CD14-positive monocyte (primary cell): ENCODE data around the gene VASN. TPM values are rescaled to one million over a fixed set of nuclear protein-coding genes. Genes with fewer than 3 reads are reported as not detected.
"Not testable (repeated sequence)": the region's sequence is repeated elsewhere in the genome, so short reads cannot be mapped to it uniquely, and the experiment has no call there.

Source experiments
- DNase-seq, 3 donors: peaks; one replicate each; pipeline ENCODE4 v3.0.0-alpha.2; 2011 to 2022
- H2AFZ ChIP-seq: 2 replicates; pipeline ENCODE4 v1.6.0; 2012; ENCODE audit warnings: mild to moderate bottlenecking, low read depth, low read length, inconsistent platforms; ENCODE audit not compliant: insufficient read depth, poor library complexity, severe bottlenecking
- H3K27ac ChIP-seq, 2 donors: 1 replicate in 1 of 2; 2 replicates in 1 of 2; pipeline ENCODE4 v1.5.1; 2012 to 2013; ENCODE audit warnings: low read length in 2 of 2, control low read depth in 1 of 2, inconsistent platforms in 1 of 2, low read depth in 1 of 2, mild to moderate bottlenecking in 1 of 2
- H3K27me3 ChIP-seq, 2 donors: one replicate each; pipeline versions ENCODE4 v1.6.0 to v1.6.1; 2011 to 2013; ENCODE audit warnings: low read length in 2 of 2; ENCODE audit not compliant: control insufficient read depth in 2 of 2, insufficient read depth in 2 of 2
- H3K36me3 ChIP-seq, 2 donors: replicated peaks in 1 of 2; 1 replicate in 1 of 2; 2 replicates in 1 of 2; pipeline versions ENCODE4 v1.5.1 to v1.6.1; 2012 to 2013; ENCODE audit warnings: low read length in 2 of 2, control low read depth in 1 of 2, inconsistent platforms in 1 of 2, mild to moderate bottlenecking in 1 of 2; ENCODE audit not compliant: insufficient read depth in 2 of 2, control insufficient read depth in 1 of 2
- H3K4me1 ChIP-seq, 2 donors: 1 replicate in 1 of 2; 2 replicates in 1 of 2; pipeline versions ENCODE4 v1.5.1 to v1.6.1; 2012 to 2013; ENCODE audit warnings: low read length in 2 of 2, control low read depth in 1 of 2, inconsistent platforms in 1 of 2, mild to moderate bottlenecking in 1 of 2, moderate library complexity in 1 of 2; ENCODE audit not compliant: insufficient read depth in 2 of 2, control insufficient read depth in 1 of 2
- H3K4me2 ChIP-seq: replicated peaks from 2 replicates; pipeline ENCODE3; 2012; ENCODE audit warnings: low read length, moderate library complexity, mild to moderate bottlenecking; ENCODE audit not compliant: poor library complexity, severe bottlenecking; ENCODE audit errors: extremely low read depth
- H3K4me3 ChIP-seq, 3 experiments: fragments of 200-600 bp in 1 of 3; sonication (generic) in 1 of 3; replicated peaks in 1 of 3; 1 replicate in 2 of 3; 2 replicates in 1 of 3; pipeline ENCODE4 v1.5.1; 2011 to 2013; ENCODE audit warnings: low read length in 3 of 3, mild to moderate bottlenecking in 3 of 3, control low read depth in 2 of 3, low read depth in 2 of 3, inconsistent platforms in 1 of 3, moderate library complexity in 1 of 3
- H3K79me2 ChIP-seq: 2 replicates; pipeline ENCODE4 v1.6.0; 2012; ENCODE audit warnings: mild to moderate bottlenecking, control low read depth, inconsistent platforms, low read length, moderate library complexity; ENCODE audit not compliant: insufficient read depth
- H3K9ac ChIP-seq: 2 replicates; pipeline ENCODE4 v1.6.0; 2017; ENCODE audit warnings: low read length, mild to moderate bottlenecking; ENCODE audit not compliant: insufficient read depth, poor library complexity, severe bottlenecking
- H3K9me3 ChIP-seq, 2 donors: replicated peaks in 1 of 2; 1 replicate in 1 of 2; 2 replicates in 1 of 2; pipeline versions ENCODE4 v1.5.1 to v1.6.1; 2012 to 2013; ENCODE audit warnings: low read length in 2 of 2, control low read depth in 1 of 2; ENCODE audit not compliant: control insufficient read depth in 1 of 2, insufficient read depth in 1 of 2
- H4K20me1 ChIP-seq: 2 replicates; pipeline ENCODE4 v1.6.0; 2012; ENCODE audit warnings: mild to moderate bottlenecking, low read length, control low read depth, moderate library complexity; ENCODE audit not compliant: insufficient read depth
- H3K27ac Mint-ChIP-seq, 7 donors: one replicate each; pipeline ENCODE4 v1.8.0; 2020; ENCODE audit warnings: mild to moderate bottlenecking in 7 of 7, mixed read lengths in 7 of 7, moderate library complexity in 6 of 7, inconsistent platforms in 2 of 7
- H3K27me3 Mint-ChIP-seq, 3 donors: one replicate each; pipeline ENCODE4 v1.8.0; 2021 to 2022; ENCODE audit warnings: low read depth in 3 of 3, mild to moderate bottlenecking in 3 of 3, mixed read lengths in 3 of 3, moderate library complexity in 3 of 3, inconsistent platforms in 1 of 3
- H3K36me3 Mint-ChIP-seq, 2 donors: one replicate each; pipeline ENCODE4 v1.8.0; 2020; ENCODE audit warnings: mixed read lengths in 2 of 2, inconsistent platforms in 1 of 2, mild to moderate bottlenecking in 1 of 2
- H3K4me1 Mint-ChIP-seq: one replicate; pipeline ENCODE4 v1.8.0; 2020; ENCODE audit warnings: mild to moderate bottlenecking, mixed read lengths
- H3K4me3 Mint-ChIP-seq, 2 donors: one replicate each; pipeline ENCODE4 v1.8.0; 2020; ENCODE audit warnings: mild to moderate bottlenecking in 2 of 2, mixed read lengths in 2 of 2, moderate library complexity in 1 of 2
- H3K9me3 Mint-ChIP-seq, 7 donors: one replicate each; pipeline ENCODE4 v1.8.0; 2020 to 2022; ENCODE audit warnings: mixed read lengths in 7 of 7, mild to moderate bottlenecking in 6 of 7, moderate library complexity in 6 of 7, inconsistent platforms in 2 of 7
- WGBS: methylation state at CpG from one replicate; pipeline ENCODE4 v1.1.5; 2013; ENCODE audit warnings: missing lambda C conversion rate; ENCODE audit not compliant: insufficient coverage; 5-methylcytosine and 5-hydroxymethylcytosine counted together
- intact Hi-C, 2 donors: fragments of 100-400 bp; cut with micrococcal nuclease; formaldehyde crosslinking; loops; one replicate each; pipeline versions ENCODE4 v1.15.0 to v1.15.1; 2023
- polyA plus RNA-seq, 3 donors: library from polyadenylated mRNA; depleted of rRNA in 1 of 3; unstranded in 2 of 3; stranded (reverse) in 1 of 3; fragments of 300-500 nt in 2 of 3; fragments of >200 nt in 1 of 3; fragmentation: Illumina TruSeq in 2 of 3; gene quantifications; 1 replicate in 2 of 3; 2 replicates in 1 of 3; pipeline ENCODE4 v1.2.3, GENCODE V29; 2012 to 2021
- TF ChIP-seq, protein P1 (sequence below): fragments of 200-600 bp; IDR thresholded peaks from one replicate; pipeline ENCODE4 v1.8.0; 2022; ENCODE audit warnings: antibody characterized with exemption, mild to moderate bottlenecking

VASN gene
- polyA plus RNA-seq, 3 donors: 0.03 TPM; not detected in 2

DNA sequence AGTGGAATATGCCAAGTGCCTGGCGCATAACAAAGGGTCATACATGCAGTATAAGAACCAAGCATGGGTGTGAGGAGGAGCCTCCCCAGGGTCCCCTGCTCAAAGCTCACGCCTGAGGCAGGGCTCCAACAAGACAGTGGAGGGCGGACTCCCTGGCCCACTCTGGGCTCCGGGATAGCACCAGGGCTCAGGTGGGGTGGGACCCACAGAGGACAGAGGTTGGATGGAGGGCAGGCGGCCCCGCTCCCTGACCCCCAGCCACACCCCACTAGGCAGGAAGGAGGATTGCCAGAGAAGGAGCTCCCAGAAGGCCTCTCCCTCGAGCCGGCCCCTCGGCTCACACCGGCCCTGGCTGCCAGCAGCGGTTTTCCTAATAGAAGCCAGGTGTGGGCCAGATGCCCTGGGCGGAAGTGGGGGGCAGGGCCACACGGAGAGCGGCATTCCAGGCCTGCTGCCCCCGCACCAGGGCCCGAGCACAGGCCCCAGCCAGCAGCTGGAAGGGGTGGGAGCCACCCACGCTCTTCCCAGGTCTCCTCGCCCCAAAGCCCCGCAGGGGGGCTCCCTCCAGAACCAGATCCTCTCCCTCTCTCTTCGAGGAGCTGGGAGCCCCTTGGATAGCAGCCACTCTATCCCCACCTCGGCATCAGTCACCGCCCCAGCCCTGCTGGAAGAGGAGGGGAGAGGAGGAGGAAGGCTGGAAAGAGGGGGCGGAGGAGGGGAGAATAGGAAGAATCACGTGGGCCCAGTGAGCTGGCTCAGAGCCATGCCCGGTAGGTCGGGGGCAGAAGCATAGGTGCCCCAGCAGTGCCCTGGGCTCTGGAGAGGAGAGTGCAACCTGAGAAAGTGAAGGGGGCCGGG, 21.0 kb downstream of the VASN start:
- TF ChIP-seq, protein P1, sequence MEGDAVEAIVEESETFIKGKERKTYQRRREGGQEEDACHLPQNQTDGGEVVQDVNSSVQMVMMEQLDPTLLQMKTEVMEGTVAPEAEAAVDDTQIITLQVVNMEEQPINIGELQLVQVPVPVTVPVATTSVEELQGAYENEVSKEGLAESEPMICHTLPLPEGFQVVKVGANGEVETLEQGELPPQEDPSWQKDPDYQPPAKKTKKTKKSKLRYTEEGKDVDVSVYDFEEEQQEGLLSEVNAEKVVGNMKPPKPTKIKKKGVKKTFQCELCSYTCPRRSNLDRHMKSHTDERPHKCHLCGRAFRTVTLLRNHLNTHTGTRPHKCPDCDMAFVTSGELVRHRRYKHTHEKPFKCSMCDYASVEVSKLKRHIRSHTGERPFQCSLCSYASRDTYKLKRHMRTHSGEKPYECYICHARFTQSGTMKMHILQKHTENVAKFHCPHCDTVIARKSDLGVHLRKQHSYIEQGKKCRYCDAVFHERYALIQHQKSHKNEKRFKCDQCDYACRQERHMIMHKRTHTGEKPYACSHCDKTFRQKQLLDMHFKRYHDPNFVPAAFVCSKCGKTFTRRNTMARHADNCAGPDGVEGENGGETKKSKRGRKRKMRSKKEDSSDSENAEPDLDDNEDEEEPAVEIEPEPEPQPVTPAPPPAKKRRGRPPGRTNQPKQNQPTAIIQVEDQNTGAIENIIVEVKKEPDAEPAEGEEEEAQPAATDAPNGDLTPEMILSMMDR: no peak
- H3K27ac ChIP-seq: no peak overlapping the region
- H3K4me1 ChIP-seq: no peaks in the 10 kb centered on the region
- Mint-ChIP-seq H3K4me1 (peaks cover 6% of the 10 kb centered on the region), H3K9me3 (no peaks in the 10 kb centered on the region), H3K27me3 (no peaks in the 10 kb centered on the region), H3K36me3 (peaks cover 63 to 92% of the 10 kb centered on the region in 2 donors), H3K27ac (peak overlapping the region in 1 of 7 donors; percentile 46), H3K4me3 (no peak overlapping the region)
- H3K27me3 ChIP-seq: no peaks in the 10 kb centered on the region
- DNase-seq: no peak
- no peak overlapping the region for H3K4me2 ChIP-seq
- WGBS: 95% methylated on average over 19 of the region's 27 CpGs
- peaks cover 97% of the 10 kb centered on the region for H4K20me1 ChIP-seq
- H3K4me3 ChIP-seq: no peak overlapping the region
- H3K9ac ChIP-seq: no peak overlapping the region
- intact Hi-C loops: no loop called here
- H3K9me3 ChIP-seq: no peaks in the 10 kb centered on the region
- H2AFZ ChIP-seq: no peak overlapping the region
- peaks cover 30% of the 10 kb centered on the region for H3K79me2 ChIP-seq
- peaks cover 86 to 100% of the 10 kb centered on the region in 2 donors for H3K36me3 ChIP-seq

DNA sequence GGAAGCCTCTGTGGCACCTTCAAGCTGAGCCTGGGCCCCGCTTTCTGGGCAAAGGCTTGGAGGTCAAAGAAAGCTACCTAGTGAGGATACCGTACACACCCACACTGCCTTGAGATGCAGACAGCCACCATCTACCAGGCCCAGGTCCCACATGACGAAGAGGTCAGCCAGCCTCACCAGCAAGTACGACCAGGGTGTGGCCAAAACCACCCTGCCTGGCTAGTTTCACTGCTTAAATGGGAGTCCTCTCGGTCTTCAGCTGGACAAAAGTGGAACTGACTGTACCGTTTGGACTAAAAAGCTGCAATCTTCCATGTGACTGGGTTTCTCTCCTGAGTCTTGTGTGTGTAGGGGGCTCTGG, 21.6 kb downstream of the VASN start:
- Mint-ChIP-seq H3K4me3 (no peak overlapping the region), H3K9me3 (no peaks in the 10 kb centered on the region), H3K36me3 (peaks cover 65 to 92% of the 10 kb centered on the region in 2 donors), H3K4me1 (peaks cover 6% of the 10 kb centered on the region), H3K27ac (peak overlapping the region in 1 of 7 donors; percentile 46), H3K27me3 (no peaks in the 10 kb centered on the region)
- Histone ChIP-seq H2AFZ (no peak overlapping the region), H3K4me1 (no peaks in the 10 kb centered on the region), H3K4me3 (no peak overlapping the region), H3K79me2 (peaks cover 35% of the 10 kb centered on the region), H3K27ac (no peak overlapping the region), H3K9ac (no peak overlapping the region), H3K27me3 (no peaks in the 10 kb centered on the region), H3K36me3 (peaks cover 80 to 100% of the 10 kb centered on the region in 2 donors), H3K9me3 (no peaks in the 10 kb centered on the region), H4K20me1 (peaks cover 97% of the 10 kb centered on the region), H3K4me2 (no peak overlapping the region)
- no peak for DNase-seq
- TF ChIP-seq, protein P1: no peak
- WGBS: 81% methylated on average over 6 of the region's 6 CpGs
- intact Hi-C loops: no loop called here

DNA sequence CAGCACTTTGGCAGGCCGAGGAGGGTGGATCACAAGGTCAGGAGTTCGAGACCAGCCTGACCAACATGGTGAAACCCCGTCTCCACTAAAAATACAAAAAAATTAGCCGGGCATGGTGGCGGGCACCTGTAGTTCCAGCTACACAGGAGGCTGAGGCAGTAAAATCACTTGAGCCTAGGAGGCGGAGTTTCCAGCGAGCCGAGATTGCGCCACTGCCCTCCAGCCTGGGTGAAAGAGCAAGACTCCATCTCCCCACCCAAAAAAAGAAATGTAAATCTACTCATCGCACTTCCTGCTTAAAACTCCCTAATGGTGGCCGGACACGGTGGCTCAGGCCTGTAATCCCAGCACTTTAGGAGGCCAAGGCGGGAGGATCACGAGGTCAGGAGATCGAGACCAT, 22.2 kb downstream of the VASN start:
- WGBS: 73% methylated on average over 6 of the region's 15 CpGs
- H3K4me1 Mint-ChIP-seq, H2AFZ ChIP-seq, H3K4me2 ChIP-seq, H3K9me3 Mint-ChIP-seq, H3K4me3 ChIP-seq, DNase-seq, intact Hi-C loops, H3K27me3 ChIP-seq, H3K4me1 ChIP-seq, H3K27me3 Mint-ChIP-seq, H3K9ac ChIP-seq, H3K27ac ChIP-seq, H3K9me3 ChIP-seq, H3K4me3 Mint-ChIP-seq: not testable (repeated sequence)
- Histone ChIP-seq H4K20me1 (peaks cover 97% of the 10 kb centered on the region), H3K36me3 (peaks cover 73 to 98% of the 10 kb centered on the region in 2 donors), H3K79me2 (peaks cover 40% of the 10 kb centered on the region)
- H3K36me3 Mint-ChIP-seq: peaks cover 65 to 91% of the 10 kb centered on the region in 2 donors
- peak overlapping the region in 2 of 7 donors; percentile 20 to 33 for H3K27ac Mint-ChIP-seq
